T-helper 17 cell (primary cell): ENCODE measurements around the gene SFXN5. TPM values are rescaled to one million over a fixed set of nuclear protein-coding genes. Genes with fewer than 3 reads are reported as not detected.

Experiments used
- ATAC-seq: fragments of 150-1000 bp; cut with Tn5 transposase; 2 replicates; pipeline ENCODE4 v1.10.0; 2021; ENCODE audit warnings: mild to moderate bottlenecking, moderate library complexity
- DNase-seq, 3 donors: peaks; one replicate each; pipeline versions ENCODE4 v3.0.0 to v3.0.0-alpha.2; 2020 to 2021
- H3K9me3 ChIP-seq: one replicate; pipeline ENCODE4 v1.7.0; 2013; ENCODE audit warnings: low read length, mild to moderate bottlenecking; ENCODE audit not compliant: control insufficient read depth, poor library complexity, severe bottlenecking
- H3K27ac Mint-ChIP-seq: one replicate; pipeline ENCODE4 v1.8.0; 2022; ENCODE audit warnings: mild to moderate bottlenecking, moderate library complexity, mixed read lengths
- H3K27me3 Mint-ChIP-seq: one replicate; pipeline ENCODE4 v1.8.0; 2022; ENCODE audit warnings: mixed read lengths
- H3K36me3 Mint-ChIP-seq: one replicate; pipeline ENCODE4 v1.8.0; 2022; ENCODE audit warnings: low read depth, mixed read lengths
- H3K4me1 Mint-ChIP-seq: one replicate; pipeline ENCODE4 v1.8.0; 2022; ENCODE audit warnings: mild to moderate bottlenecking, mixed read lengths
- H3K4me3 Mint-ChIP-seq: one replicate; pipeline ENCODE4 v1.8.0; 2022; ENCODE audit warnings: mild to moderate bottlenecking, moderate library complexity, mixed read lengths
- total RNA-seq, 4 donors: library from RNA in 2 of 4; stranded (reverse) in 2 of 4; gene quantifications; one replicate each; pipeline ENCODE4 v1.2.3 and lab custom pipeline; 2022 to 2026

The SFXN5 gene
- total RNA-seq, 2 donors from 2014 or later = 7.0 to 10.0 TPM

DNA sequence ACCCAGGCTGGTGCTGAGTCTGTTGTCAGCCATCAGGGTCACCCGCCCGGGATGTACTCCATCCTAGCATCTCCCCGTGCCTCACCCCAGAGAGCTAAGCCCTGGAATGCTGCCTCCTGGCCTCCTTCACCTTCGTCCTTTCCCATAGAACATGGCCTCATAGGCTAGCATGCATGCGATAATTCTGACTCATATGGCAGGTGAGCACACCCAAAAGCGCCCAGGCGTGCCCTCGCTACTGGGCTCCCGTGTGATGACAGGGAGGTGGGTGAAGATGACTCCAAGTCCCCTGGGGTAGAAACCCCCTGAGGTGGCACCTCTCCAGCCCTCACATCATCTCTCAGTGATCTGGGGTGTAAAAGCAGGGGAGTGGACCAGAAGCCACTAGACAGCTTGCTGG lies 177.0 kb downstream of the SFXN5 start:
- Mint-ChIP-seq H3K27me3 (peaks cover 84% of the 10 kb centered on the region), H3K4me1 (peaks cover 9% of the 10 kb centered on the region), H3K4me3 (no peak overlapping the region), H3K36me3 (peaks cover 5% of the 10 kb centered on the region), H3K27ac (no peak overlapping the region)
- ATAC-seq = no peak
- H3K9me3 ChIP-seq = no peaks in the 10 kb centered on the region
- no peak for DNase-seq

DNA sequence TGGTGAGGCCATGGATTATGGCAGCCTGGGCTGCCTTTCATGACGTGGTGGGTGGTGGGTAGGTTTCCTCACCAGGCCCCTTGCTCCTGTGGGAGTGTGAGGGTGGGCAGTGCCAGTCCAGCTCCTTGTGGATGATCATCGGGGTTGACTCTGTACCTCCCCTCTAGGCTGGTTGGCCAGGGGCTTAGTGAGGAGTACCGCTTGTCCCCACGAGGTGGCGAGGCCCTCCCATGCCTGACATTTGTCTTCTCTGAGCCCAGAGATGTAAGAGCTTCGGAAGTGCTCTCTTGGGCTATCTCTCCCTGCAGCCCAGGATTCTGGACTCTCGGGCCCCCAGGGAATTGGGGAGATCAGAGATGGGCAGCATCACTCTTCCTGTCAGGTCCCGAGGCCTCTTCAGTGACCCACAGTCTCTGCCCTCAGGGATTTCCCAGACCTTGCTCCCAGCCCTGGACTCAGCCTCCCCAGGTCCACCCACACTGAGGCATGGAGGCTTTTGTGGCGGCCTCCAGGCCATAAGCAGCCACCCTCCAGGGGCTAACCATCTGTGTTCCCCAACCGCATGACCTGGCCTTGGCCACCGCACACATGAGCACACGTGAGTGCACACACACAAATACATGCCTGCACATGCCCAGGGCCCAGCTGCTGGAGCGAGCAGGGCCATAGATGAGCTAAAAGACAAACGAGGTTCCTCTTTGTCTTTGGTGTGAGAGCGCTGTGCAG lies 177.8 kb downstream of the SFXN5 start:
- DNase-seq (no peak), ATAC-seq (peak; percentile 61)
- H3K27ac Mint-ChIP-seq = no peak overlapping the region
- H3K36me3 Mint-ChIP-seq = peaks cover 5% of the 10 kb centered on the region
- no peak overlapping the region for H3K4me3 Mint-ChIP-seq
- H3K4me1 Mint-ChIP-seq = peaks cover 11% of the 10 kb centered on the region
- H3K9me3 ChIP-seq = no peaks in the 10 kb centered on the region
- peaks cover 82% of the 10 kb centered on the region for H3K27me3 Mint-ChIP-seq

DNA sequence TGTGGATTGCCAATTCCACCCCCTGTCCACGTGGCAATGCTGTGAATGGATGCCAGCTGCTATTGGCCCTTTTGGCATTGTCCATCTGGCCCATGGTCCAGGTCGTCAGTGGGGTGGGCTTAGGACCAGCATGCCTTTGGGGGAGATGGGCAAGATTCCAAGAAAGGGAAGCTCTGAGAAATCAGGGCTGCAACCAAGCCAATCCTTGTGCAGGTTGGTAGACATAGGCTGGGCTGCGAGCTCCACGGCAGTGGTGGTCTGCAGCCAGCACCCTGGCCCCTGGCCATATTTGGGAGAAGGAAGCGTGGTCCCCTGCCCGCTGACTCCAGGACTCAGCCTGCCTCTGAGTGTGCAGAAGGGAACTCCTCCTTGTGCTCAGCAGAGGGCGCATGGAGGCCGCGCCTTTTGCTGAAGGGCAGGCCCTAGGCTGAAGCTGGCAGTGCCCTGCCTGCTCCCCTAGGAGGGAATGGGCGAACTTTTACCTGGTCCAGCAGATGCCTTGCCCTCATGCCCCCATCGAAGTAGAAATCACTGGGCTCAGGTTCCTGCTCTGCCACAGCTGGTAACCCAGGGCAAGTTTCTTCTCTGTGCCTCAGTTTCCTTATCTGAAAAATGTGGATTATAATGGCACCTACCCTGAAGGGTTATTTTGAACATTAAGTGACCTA lies 178.9 kb downstream of the SFXN5 start:
- Mint-ChIP-seq H3K4me1 (peaks cover 15% of the 10 kb centered on the region), H3K27me3 (peaks cover 74% of the 10 kb centered on the region)

More for the DNA sequence above, 178.9 kb downstream of the SFXN5 start:
- Mint-ChIP-seq H3K36me3 (peaks cover 5% of the 10 kb centered on the region), H3K4me3 (no peak overlapping the region), H3K27ac (no peak overlapping the region)
- H3K9me3 ChIP-seq = no peaks in the 10 kb centered on the region
- DNase-seq (peak in 2 of 3 donors; percentile 31 to 55), ATAC-seq (peak; percentile 82)

Other genes with a start within 250 kb of the SFXN5 start
- 10 to 100 TPM; 14.6 to 17.3 TPM for gene EXOC6B, start 245.7 kb downstream of the SFXN5 start, total RNA-seq
- gene SPR, start 184.3 kb downstream of the SFXN5 start, total RNA-seq = 1 to 10 TPM in 1 of 2 donors, under 1 TPM in 1; 0.60 to 1.1 TPM
- not detected for gene EMX1, start 154.2 kb downstream of the SFXN5 start, total RNA-seq
- 10 to 100 TPM; 13.1 to 19.4 TPM for gene RAB11FIP5, start 41.2 kb upstream of the SFXN5 start, total RNA-seq
- not detected for gene NOTO, start 130.9 kb upstream of the SFXN5 start, total RNA-seq
- gene SMYD5, start 142.5 kb upstream of the SFXN5 start, total RNA-seq = 10 to 100 TPM; 31.9 to 37.0 TPM
- 1 to 10 TPM; 4.7 to 5.9 TPM for gene PRADC1, start 161.5 kb upstream of the SFXN5 start, total RNA-seq
- 100 to 1,000 TPM; 132 to 152 TPM for gene CCT7, start 162.6 kb upstream of the SFXN5 start, total RNA-seq
- 10 to 100 TPM; 13.3 to 13.5 TPM for gene FBXO41, start 212.8 kb upstream of the SFXN5 start, total RNA-seq
- gene EGR4, start 221.8 kb upstream of the SFXN5 start, total RNA-seq = under 1 TPM; 0.52 to 0.70 TPM